Left ventricle myocardium superior (tissue), 1 donor: Measurements from ENCODE around the gene LOC128125822.
"Not testable (repeated sequence)": the region's sequence is repeated elsewhere in the genome, so short reads cannot be mapped to it uniquely, and the experiment has no call there.

Experiments used
- ATAC-seq: fragments of 200-7000 bp; cut with Tn5 transposase; one replicate; pipeline ENCODE4 v1.9.1; 2020; ENCODE audit warnings: mild to moderate bottlenecking, moderate library complexity
- DNase-seq: peaks from one replicate; pipeline ENCODE4 v3.0.0-alpha.2; 2020
- intact Hi-C: fragments of 100-400 bp; cut with micrococcal nuclease; formaldehyde crosslinking; loops from one replicate; pipeline ENCODE4 v1.11.0; 2022
- donor health status: DM: no; HTN: yes; CAD: no; lungs with severe emphysema.

LOC128125822 gene

GRCh38 chr6:63578757-63579156, 6.5 kb downstream of the LOC128125822 start:
- ATAC-seq (no peak), DNase-seq (no peak)
- intact Hi-C loops = no loop called here

DNA sequence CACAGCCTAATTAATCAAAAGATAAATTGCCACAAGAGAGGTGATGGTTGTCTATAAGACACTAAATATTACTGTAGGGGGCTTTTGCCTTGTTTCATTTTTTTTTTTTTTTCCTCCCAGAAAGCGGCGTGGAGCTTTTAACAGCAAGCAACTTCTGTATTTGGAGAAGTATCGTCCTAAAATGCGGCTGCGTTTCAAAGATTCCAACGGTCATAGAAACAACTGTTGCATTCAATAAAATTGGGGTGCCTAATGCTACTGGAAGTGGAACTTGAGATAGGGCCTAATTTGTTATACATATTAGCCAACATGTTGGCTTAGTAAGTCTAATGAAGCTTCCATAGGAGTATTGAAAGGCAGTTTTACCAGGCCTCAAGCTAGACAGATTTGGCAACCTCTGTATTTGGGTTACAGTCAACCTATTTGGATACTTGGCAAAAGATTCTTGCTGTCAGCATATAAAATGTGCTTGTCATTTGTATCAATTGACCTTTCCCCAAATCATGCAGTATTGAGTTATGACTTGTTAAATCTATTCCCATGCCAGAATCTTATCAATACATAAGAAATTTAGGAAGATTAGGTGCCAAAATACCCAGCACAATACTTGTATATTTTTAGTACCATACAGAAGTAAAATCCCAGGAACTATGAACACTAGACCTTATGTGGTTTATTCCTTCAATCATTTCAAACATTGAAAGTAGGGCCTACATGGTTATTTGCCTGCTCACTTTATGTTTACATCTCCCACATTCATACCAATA, 7.8 kb downstream of the LOC128125822 start:
- intact Hi-C loops = no loop called here
- ATAC-seq (no peak), DNase-seq (no peak)

DNA sequence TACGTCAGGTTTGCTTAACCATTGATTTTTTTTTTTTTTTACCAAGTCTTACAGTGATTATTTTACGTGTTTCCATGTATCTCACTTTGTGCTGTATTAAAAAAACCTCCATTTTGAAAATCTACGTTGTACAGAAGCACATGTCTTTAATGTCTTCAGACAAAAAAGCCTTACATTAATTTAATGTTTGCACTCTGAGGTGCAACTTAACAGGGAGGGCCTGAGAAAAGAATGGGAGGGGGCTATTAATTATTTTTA, 8.4 kb downstream of the LOC128125822 start:
- ATAC-seq = no peak
- no peak for DNase-seq
- intact Hi-C loops = no loop called here

GRCh38 chr6:63581355-63582013, 9.2 kb downstream of the LOC128125822 start:
- no peak for DNase-seq
- ATAC-seq = no peak
- intact Hi-C loops = no loop called here

- ATAC-seq (no peak), DNase-seq (no peak)
- intact Hi-C loops = no loop called here
Observed at GRCh38 chr6:63582579-63583231, 10.4 kb downstream of the LOC128125822 start.

GRCh38 chr6:63584125-63584514, 11.8 kb downstream of the LOC128125822 start:
- ATAC-seq (peak; percentile 79), DNase-seq (no peak)
- intact Hi-C loops = no loop called here

DNA sequence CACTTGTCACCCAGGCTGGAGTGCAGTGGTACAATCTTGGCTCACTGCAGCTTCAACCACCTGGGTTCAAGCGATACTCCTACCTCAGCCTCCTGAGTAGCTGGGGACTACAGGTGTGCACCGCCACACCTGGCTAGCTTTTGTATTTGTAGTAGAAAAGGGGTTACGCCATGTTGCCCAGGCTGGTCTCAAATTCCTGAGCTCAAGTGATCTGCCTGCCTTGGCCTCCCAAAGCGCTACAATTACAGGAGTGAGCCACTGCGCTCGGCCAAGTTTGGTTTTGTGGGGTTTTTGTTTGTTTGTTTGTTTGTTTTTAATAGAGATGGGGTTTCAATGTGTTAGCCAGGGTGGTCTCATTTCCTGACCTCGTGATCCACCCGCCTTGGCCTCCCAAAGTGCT, 12.3 kb downstream of the LOC128125822 start:
- no peak for DNase-seq
- intact Hi-C loops = no loop called here
- ATAC-seq = peak; percentile 20

DNA sequence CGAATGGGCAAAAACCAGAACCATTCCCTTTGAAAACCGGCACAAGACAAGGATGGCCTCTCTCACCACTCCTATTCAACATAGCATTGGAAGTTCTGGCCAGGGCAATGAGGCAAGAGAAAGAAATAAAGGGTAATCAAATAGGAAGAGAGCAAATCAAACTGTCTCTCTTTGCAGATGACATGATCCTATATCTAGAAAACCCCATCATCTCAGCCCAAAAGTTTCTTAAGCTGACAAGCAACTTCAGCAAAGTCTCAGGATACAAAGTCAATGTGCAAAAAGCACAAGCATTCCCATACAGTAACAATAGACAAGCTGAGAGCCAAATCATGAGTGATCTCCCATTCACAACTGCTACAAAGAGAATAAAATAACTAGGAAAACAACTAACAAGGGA, 13.4 kb downstream of the LOC128125822 start:
- DNase-seq, intact Hi-C loops, ATAC-seq: not testable (repeated sequence)

GRCh38 chr6:63589952-63590411, 17.7 kb downstream of the LOC128125822 start:
- DNase-seq = no peak
- intact Hi-C loops = no loop called here
- no peak for ATAC-seq

DNA sequence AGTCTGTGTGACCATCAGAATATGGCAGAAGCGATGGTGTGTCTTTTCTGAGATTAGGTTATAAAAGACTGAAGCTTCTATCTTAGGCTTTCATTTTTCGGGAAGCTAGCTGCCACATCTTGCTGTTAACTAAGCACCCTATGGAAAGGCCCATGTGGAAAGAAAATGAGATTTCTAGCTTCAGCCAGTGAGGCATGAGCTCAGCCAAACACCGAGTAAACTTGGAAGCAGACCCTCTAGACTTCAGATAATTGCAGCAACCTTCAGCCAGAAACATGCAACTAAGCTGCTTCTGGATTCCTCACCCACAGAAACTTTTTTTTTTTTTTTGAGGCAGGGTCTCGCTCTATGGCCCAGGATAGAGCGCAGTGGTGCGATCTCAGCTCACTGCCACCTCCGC, 20.6 kb downstream of the LOC128125822 start:
- no peak for ATAC-seq

GRCh38 chr6:63597141-63598048, 25.1 kb downstream of the LOC128125822 start:
- ATAC-seq (no peak), DNase-seq (no peak)
- intact Hi-C loops = loop anchor here (2.0 kb wide), 1 partner anchor 167 kb away; no protein-coding TSS in a partner anchor

More for the DNA sequence above, 20.6 kb downstream of the LOC128125822 start:
- no peak for DNase-seq
- intact Hi-C loops = no loop called here

DNA sequence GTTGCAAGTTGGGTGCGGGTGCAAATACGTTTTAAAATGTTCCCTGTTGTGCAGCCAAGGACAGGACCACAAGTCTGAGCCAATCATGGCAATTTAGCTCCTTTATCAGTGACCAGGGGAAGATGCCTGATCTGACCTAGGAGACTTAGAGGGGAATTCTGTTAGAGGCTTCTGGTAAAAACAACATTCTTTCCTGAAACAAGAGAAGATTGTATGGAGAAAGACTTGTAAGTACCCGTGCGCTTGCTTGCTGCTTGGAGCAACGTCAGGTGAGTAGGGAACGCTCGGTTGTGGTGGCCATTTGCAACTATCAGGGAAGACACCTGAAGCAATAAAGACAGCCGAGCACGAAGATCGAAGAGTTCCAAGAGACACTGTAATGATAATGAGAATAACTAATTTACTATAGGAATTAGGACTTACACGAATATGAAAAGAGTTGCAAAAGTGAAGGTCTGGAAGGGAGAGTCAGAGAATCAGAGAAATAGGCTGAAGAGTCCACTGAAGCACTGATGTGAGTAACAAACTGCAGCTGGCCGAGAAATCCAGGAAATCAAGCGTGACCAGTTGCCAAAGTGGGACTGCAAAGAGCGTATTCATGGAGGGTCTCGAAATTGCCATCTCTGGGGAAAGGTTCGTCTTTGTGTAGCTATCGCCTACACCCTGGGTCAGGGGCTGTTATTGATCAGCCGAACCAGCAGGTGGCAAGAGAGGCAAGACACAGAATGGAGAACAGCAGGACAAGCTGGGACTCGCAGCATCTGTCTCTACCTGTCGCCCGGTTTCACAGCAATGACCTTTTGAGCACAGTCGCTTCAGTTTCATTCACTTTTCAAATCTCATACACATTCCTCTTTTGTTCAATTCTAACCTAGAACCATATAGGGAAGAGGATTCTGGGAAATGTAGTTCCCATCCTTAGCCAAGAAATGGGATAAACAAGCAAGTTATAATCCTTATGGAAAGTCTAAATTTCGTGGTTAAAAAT, 26.1 kb downstream of the LOC128125822 start:
- DNase-seq = peak; percentile 58
- intact Hi-C loops = loop anchor here (2.0 kb wide), 1 partner anchor 166 kb away; no protein-coding TSS in a partner anchor
- peak; percentile 96 for ATAC-seq

DNA sequence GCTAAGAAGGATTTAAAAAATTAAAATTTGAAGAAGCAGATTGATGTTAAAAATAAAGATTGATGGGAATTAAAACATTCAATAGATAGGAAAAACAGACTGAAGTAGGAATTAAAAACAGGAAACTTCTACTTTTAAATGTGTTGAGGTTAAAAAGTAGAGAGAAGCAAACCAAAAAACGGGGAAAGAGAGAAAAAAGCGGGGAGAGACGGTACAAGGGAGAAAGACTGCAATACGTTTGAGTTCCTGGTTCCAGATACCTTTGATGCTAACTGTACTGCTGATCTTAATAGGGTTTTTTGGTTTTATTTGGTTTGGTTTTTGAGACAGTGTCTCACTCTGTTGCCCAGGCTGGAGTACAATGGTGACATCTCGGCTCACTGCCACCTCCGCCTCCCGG, 27.0 kb downstream of the LOC128125822 start:
- intact Hi-C loops = loop anchor here (2.0 kb wide), 1 partner anchor 166 kb away; no protein-coding TSS in a partner anchor
- DNase-seq (no peak), ATAC-seq (no peak)

DNA sequence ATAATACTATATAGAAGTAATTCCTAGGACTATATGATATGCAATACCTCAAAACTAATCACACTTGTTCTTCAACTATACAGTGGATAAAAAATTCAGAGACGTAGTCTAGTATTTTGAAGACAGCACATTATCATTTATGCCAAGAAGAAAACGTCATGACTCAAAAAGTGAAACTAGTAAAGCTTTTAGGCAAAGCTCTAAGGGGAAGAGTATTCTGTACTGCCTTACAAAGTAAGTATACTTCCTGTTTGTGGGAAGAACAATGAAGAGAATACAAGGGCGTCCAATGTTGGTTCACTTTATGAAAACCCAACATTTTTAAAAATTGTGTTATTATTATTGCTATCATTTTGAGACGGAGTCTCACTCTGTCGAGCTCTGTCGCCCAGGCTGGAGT, 27.9 kb downstream of the LOC128125822 start:
- intact Hi-C loops = no loop called here
- no peak for ATAC-seq
- DNase-seq = no peak

GRCh38 chr6:63609231-63609630, 37.0 kb downstream of the LOC128125822 start:
- intact Hi-C loops = no loop called here
- DNase-seq = no peak

GRCh38 chr6:63610944-63611343, 38.7 kb downstream of the LOC128125822 start:
- intact Hi-C loops = no loop called here
- DNase-seq = no peak
- ATAC-seq = no peak

More at GRCh38 chr6:63609231-63609630, 37.0 kb downstream of the LOC128125822 start:
- ATAC-seq = no peak

GRCh38 chr6:63611560-63611959, 39.3 kb downstream of the LOC128125822 start:
- ATAC-seq (no peak), DNase-seq (no peak)
- intact Hi-C loops = no loop called here

DNA sequence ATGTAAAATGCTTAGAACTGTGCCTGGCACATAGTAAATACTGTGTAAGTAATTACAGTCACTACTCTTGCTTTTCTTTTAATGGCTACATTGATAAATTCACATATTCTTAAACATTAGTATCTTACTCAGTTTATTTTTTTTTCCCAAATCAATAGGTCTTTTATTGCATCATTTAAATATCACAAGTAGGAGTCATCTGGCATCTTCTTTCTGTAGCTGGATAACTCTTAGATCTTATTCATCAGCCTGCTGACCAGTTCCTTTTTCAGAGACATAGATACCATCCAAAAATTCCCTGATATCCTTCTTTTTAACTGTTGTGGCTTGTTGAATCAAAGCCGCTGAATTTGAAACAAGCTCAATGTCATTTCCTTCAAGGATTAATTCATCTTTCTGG, 43.3 kb downstream of the LOC128125822 start:
- DNase-seq = no peak
- intact Hi-C loops = no loop called here
- ATAC-seq = no peak
